ENCODE results near the gene PIGM. TPM values are rescaled to one million over a fixed set of nuclear protein-coding genes. Genes with fewer than 3 reads are reported as not detected.

PIGM gene
- total RNA-seq, 2 donors from 2014 or later, result 4.6 to 5.2 TPM

DNA sequence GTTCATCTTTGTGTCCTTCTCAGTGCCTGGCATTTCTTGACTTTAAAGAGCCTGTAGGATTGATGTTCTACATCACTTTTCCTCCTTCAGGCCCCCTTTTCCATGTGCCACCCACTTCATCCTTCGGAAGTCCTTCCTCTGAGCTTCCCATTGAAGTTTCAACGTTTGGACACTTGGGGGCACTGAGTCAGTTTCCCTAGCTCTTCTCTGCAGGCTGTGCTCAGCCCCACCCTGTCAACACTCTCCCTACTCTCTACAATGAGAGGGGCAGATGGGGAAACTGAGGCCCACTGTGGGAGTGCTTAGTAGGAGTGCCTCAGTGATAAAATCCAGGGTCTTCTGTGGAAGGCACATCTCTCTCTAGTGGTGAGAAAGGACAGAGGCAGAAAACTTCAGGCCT lies 26.3 kb upstream of the PIGM start:
- H3K4me3 ChIP-seq (ENCODE audit: low read length), result no peak overlapping the region
- no peaks in the 10 kb centered on the region for H3K9me3 ChIP-seq (ENCODE audit: control insufficient read depth, low read length)
- peak; percentile 71 for TF ChIP-seq CTCF (conservative IDR thresholded peaks at IDR 0.05)
- H3K27me3 ChIP-seq (ENCODE audit: control insufficient read depth, insufficient read depth, low read length, poor library complexity, severe bottlenecking), result no peaks in the 10 kb centered on the region
- H3K27me3 Mint-ChIP-seq (ENCODE audit: insufficient read depth), result peaks cover 31% of the 10 kb centered on the region
- H3K27ac ChIP-seq (ENCODE audit: low read depth, low read length), result no peak overlapping the region
- peaks cover 11% of the 10 kb centered on the region for H3K4me1 Mint-ChIP-seq
- DNase-seq, result peak; percentile 49
- peaks cover 11% of the 10 kb centered on the region for H3K4me1 ChIP-seq (ENCODE audit: control insufficient read depth, insufficient read depth, low read length)
- no peak overlapping the region for H3K27ac Mint-ChIP-seq
- H3K4me3 Mint-ChIP-seq, result no peak overlapping the region
- H3K36me3 ChIP-seq (ENCODE audit: control insufficient read depth, insufficient read depth, low read length), result no peaks in the 10 kb centered on the region
- H3K9me3 Mint-ChIP-seq, result no peaks in the 10 kb centered on the region
- no peaks in the 10 kb centered on the region for H3K36me3 Mint-ChIP-seq (ENCODE audit: low read depth)
- H3K9ac ChIP-seq (ENCODE audit: extremely low read depth, low read length, poor library complexity, severe bottlenecking), result no peak overlapping the region
- WGBS, 2 experiments (ENCODE audit: insufficient coverage in 1 of 2, insufficient read length in 1 of 2), result 45 to 100% methylated on average over 1 to 2 of the region's 2 CpGs

DNA sequence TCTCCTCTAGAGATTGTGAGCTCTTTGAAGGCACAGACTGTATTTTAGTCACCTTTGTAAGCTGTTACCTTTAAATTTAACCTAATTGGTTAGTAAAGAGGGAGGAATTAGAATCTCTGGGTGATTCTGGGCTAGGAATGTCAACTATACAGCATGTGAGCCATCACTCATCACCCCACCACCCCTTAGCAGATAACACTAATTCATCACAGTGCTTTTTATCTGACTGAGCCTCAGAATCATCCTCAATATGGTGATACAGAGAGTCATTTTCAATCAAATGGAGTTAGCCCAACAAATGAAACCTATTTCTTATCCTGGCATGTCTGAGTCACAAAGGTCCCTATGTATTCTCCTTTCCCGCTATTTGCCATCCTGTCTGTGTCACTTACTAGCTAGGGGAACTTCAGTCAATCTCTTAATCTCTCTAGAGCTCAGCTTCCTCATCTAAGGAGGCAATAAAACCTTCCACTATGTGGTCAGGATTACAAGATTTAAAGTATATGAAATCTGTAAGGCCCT lies 24.9 kb upstream of the PIGM start:
- Histone ChIP-seq H3K36me3 (ENCODE audit: control insufficient read depth, insufficient read depth, low read length) (no peaks in the 10 kb centered on the region), H3K4me1 (ENCODE audit: control insufficient read depth, insufficient read depth, low read length) (peaks cover 11% of the 10 kb centered on the region), H3K9ac (ENCODE audit: extremely low read depth, low read length, poor library complexity, severe bottlenecking) (no peak overlapping the region), H3K9me3 (ENCODE audit: control insufficient read depth, low read length) (no peaks in the 10 kb centered on the region), H3K27ac (ENCODE audit: low read depth, low read length) (no peak overlapping the region), H3K4me3 (ENCODE audit: low read length) (no peak overlapping the region), H3K27me3 (ENCODE audit: control insufficient read depth, insufficient read depth, low read length, poor library complexity, severe bottlenecking) (peaks cover 5% of the 10 kb centered on the region)
- TF ChIP-seq CTCF (conservative IDR thresholded peaks at IDR 0.05), result no peak
- Mint-ChIP-seq H3K27me3 (ENCODE audit: insufficient read depth) (peaks cover 40% of the 10 kb centered on the region), H3K4me1 (peaks cover 12% of the 10 kb centered on the region), H3K9me3 (no peaks in the 10 kb centered on the region), H3K36me3 (ENCODE audit: low read depth) (no peaks in the 10 kb centered on the region), H3K27ac (no peak overlapping the region), H3K4me3 (no peak overlapping the region)
- 83 to 88% methylated on average over 1 of the region's 1 CpG for WGBS, 2 experiments (ENCODE audit: insufficient coverage in 1 of 2, insufficient read length in 1 of 2)
- DNase-seq, result no peak

DNA sequence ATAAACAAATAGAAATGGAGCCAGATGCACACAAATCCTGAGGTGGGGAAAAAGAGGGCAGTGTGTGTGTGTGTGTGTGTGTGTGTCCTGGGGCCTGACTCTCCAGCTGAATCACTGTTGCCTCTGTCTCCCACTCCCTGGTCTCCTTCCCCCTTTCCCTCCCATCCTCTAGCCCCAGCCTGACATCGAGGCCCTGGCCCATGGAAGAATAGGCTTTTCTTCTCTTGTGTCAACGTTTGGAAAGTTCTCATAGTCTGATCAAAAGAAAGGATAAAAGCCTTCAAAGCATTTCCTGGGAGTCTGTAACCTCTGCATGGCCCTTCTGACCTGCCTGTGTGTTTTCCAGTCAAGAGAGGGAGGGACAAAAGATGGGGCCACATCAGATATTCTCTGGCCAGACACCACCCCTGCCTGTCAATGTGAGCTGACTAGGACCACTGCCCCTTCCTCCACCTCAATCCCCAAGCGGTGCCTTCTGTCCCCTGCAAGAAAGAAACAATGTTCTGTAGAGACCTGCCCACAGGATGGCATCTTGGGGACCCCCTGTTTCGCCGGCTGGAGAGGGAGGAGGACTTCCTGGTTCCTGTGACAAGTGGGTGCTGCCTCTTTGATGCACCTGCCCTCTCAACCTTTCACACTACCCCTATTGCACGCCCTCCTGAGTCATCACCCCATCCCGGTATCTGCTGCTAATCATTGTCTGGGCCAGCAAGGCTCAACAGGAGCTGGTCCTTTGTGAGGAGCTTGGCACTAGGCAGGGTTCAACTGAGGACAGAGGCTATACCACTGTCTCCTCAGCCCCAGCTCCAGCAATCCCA lies 22.0 kb upstream of the PIGM start:
- Mint-ChIP-seq H3K27me3 (ENCODE audit: insufficient read depth) (peaks cover 34% of the 10 kb centered on the region), H3K27ac (no peak overlapping the region), H3K4me3 (no peak overlapping the region), H3K36me3 (ENCODE audit: low read depth) (no peaks in the 10 kb centered on the region), H3K4me1 (peaks cover 17% of the 10 kb centered on the region), H3K9me3 (no peaks in the 10 kb centered on the region)
- WGBS, 2 experiments (ENCODE audit: insufficient coverage in 1 of 2, insufficient read length in 1 of 2), result 29 to 74% methylated on average over 1 to 7 of the region's 7 CpGs
- peaks cover 11% of the 10 kb centered on the region for H3K4me1 ChIP-seq (ENCODE audit: control insufficient read depth, insufficient read depth, low read length)
- H3K36me3 ChIP-seq (ENCODE audit: control insufficient read depth, insufficient read depth, low read length), result no peaks in the 10 kb centered on the region
- TF ChIP-seq CTCF (conservative IDR thresholded peaks at IDR 0.05), result no peak
- H3K9ac ChIP-seq (ENCODE audit: extremely low read depth, low read length, poor library complexity, severe bottlenecking), result no peak overlapping the region
- peaks cover 5% of the 10 kb centered on the region for H3K27me3 ChIP-seq (ENCODE audit: control insufficient read depth, insufficient read depth, low read length, poor library complexity, severe bottlenecking)
- peak; percentile 35 for DNase-seq
- H3K9me3 ChIP-seq (ENCODE audit: control insufficient read depth, low read length), result no peaks in the 10 kb centered on the region
- H3K4me3 ChIP-seq (ENCODE audit: low read length), result no peak overlapping the region
- H3K27ac ChIP-seq (ENCODE audit: low read depth, low read length), result peak overlapping the region; percentile 28

Data from endodermal cell (in vitro differentiated cells).